GM23338 (cell line): ENCODE measurements around the gene CHCHD10. TPM values are rescaled to one million over a fixed set of nuclear protein-coding genes. Genes with fewer than 3 reads are reported as not detected.

ENCODE experiments used
- ATAC-seq: fragments of 200-7000 bp; cut with Tn5 transposase; 3 replicates; pipeline ENCODE4 v1.9.1; 2020
- DNase-seq: peaks from one replicate; pipeline ENCODE4 v3.0.0-alpha.2; 2015; ENCODE audit warnings: low spot score
- H2AFZ ChIP-seq: fragments of 200-600 bp; sonication (generic); 2 replicates; pipeline ENCODE4 v1.8.0; 2016; ENCODE audit warnings: antibody characterized with exemption, mild to moderate bottlenecking, moderate library complexity
- H3F3A ChIP-seq: fragments of 200-600 bp; sonication (generic); replicated peaks from 2 replicates; pipeline ENCODE4 v1.8.0; 2017; ENCODE audit warnings: antibody characterized with exemption, mixed run types, low read depth
- H3K27ac ChIP-seq: fragments of 200-600 bp; sonication (generic); 2 replicates; pipeline ENCODE4 v1.6.1; 2016; ENCODE audit warnings: low read depth
- H3K27me3 ChIP-seq: fragments of 200-600 bp; sonication (generic); 2 replicates; pipeline ENCODE4 v1.8.0; 2016; ENCODE audit warnings: mild to moderate bottlenecking, mixed run types, moderate library complexity; ENCODE audit not compliant: insufficient read depth
- H3K36me3 ChIP-seq: fragments of 200-600 bp; sonication (generic); 2 replicates; pipeline ENCODE4 v1.8.0; 2016; ENCODE audit warnings: mild to moderate bottlenecking; ENCODE audit not compliant: insufficient read depth
- H3K4me1 ChIP-seq: fragments of 200-600 bp; sonication (generic); 2 replicates; pipeline ENCODE4 v1.8.0; 2016; ENCODE audit warnings: mild to moderate bottlenecking, moderate library complexity; ENCODE audit not compliant: insufficient read depth
- H3K4me2 ChIP-seq: fragments of 200-600 bp; sonication (generic); 2 replicates; pipeline ENCODE4 v1.7.1; 2017; ENCODE audit warnings: mixed run types
- H3K4me3 ChIP-seq: fragments of 200-600 bp; sonication (generic); 2 replicates; pipeline ENCODE4 v1.6.1; 2016; ENCODE audit warnings: mixed run types
- H3K79me2 ChIP-seq: fragments of 200-600 bp; sonication (generic); replicated peaks from 2 replicates; pipeline ENCODE4 v1.8.0; 2017; ENCODE audit warnings: mild to moderate bottlenecking; ENCODE audit not compliant: insufficient read depth
- H3K9me2 ChIP-seq: fragments of 200-600 bp; sonication (generic); 2 replicates; pipeline ENCODE4 v1.8.0; 2017; ENCODE audit not compliant: insufficient read depth
- H4K20me1 ChIP-seq: fragments of 200-600 bp; sonication (generic); replicated peaks from 2 replicates; pipeline ENCODE4 v1.8.0; 2017; ENCODE audit warnings: mild to moderate bottlenecking; ENCODE audit not compliant: insufficient read depth
- H3K27ac Mint-ChIP-seq: 2 replicates; pipeline ENCODE4 v1.8.0; 2020; ENCODE audit warnings: inconsistent platforms, mild to moderate bottlenecking, moderate library complexity, mixed read lengths
- H3K27me3 Mint-ChIP-seq: 3 replicates; pipeline ENCODE4 v1.8.0; 2022; ENCODE audit warnings: low read depth, mild to moderate bottlenecking, moderate library complexity, mixed read lengths, inconsistent platforms; ENCODE audit not compliant: insufficient read depth, poor library complexity
- H3K36me3 Mint-ChIP-seq: 3 replicates; pipeline ENCODE4 v1.8.0; 2021; ENCODE audit warnings: low read depth, mild to moderate bottlenecking, inconsistent platforms, moderate library complexity, mixed read lengths
- H3K4me1 Mint-ChIP-seq: 3 replicates; pipeline ENCODE4 v1.8.0; 2020; ENCODE audit warnings: mild to moderate bottlenecking, inconsistent platforms, mixed read lengths
- H3K4me3 Mint-ChIP-seq: 3 replicates; pipeline ENCODE4 v1.8.0; 2021; ENCODE audit warnings: moderate library complexity, mild to moderate bottlenecking, inconsistent platforms, mixed read lengths
- H3K9me3 Mint-ChIP-seq: 3 replicates; pipeline ENCODE4 v1.8.0; 2020; ENCODE audit warnings: moderate library complexity, mild to moderate bottlenecking, inconsistent platforms, mixed read lengths
- EZH2 ChIP-seq: fragments of 200-600 bp; sonication (generic); IDR thresholded peaks from one replicate; pipeline ENCODE4 v1.8.0; 2017; ENCODE audit warnings: antibody characterized with exemption, mild to moderate bottlenecking, low read depth; ENCODE audit not compliant: unreplicated experiment
- ZNF331 ChIP-seq: fragments of 250-450 bp; sonication (Bioruptor Pico); IDR thresholded peaks from 2 replicates; pipeline ENCODE4 v1.5.0; 2020; ENCODE audit warnings: low read depth, mild to moderate bottlenecking, moderate library complexity
- polyA plus RNA-seq: library from polyadenylated mRNA; unstranded; fragments of >200 nt; fragmentation: Nextera tagmentation; extraction: Ambion mirVana; gene quantifications from 2 replicates; pipeline ENCODE4 v1.2.1, GENCODE V29; 2016
- total RNA-seq: library from RNA; depleted of rRNA; stranded (reverse); fragments of >200 nt; shearing (Covaris generic); gene quantifications from 2 replicates; pipeline ENCODE4 v1.2.3, GENCODE V29; 2014
- TF ChIP-seq, protein P1 (sequence below), 2 experiments: fragments of 200-600 bp in 1 of 2; sonication (generic) in 1 of 2; conservative IDR thresholded peaks; 2 replicates each; pipeline versions ENCODE4 v1.5.1 to v1.6.1; 2016 to 2017; ENCODE audit warnings: antibody characterized with exemption in 2 of 2, low read depth in 2 of 2, mild to moderate bottlenecking in 2 of 2, moderate library complexity in 1 of 2
- TF ChIP-seq, protein P2 (sequence below): fragments of 250-450 bp; sonication (Bioruptor Pico); IDR thresholded peaks from 2 replicates; pipeline ENCODE4 v1.5.0; 2020; ENCODE audit warnings: mild to moderate bottlenecking, moderate library complexity

CHCHD10 gene
- total and polyA plus RNA-seq, 2 experiments from 2014 or later, result 11.4 to 101 TPM

DNA sequence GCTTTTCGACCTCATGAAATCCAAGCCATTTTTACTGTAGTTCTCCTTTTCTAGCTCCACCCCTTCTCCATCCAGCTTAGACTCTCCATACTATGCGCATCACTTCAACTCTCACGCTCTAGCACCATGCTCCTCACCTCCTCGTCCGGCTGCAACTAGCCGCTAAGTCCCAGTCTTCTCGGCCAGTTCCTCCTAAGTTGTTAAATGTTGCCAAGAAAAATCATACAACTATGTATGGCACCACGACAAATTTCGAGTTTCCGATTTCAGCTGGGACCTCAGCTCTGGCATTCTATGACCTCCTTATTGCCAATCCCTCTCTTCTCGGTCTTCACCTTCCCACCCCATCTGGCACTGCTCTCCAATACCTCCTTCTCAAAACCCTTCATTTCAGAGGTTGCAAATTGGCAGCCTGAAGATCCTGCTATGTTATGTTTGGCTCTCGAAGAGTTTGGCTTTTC, 17.9 kb downstream of the CHCHD10 start:
- peaks cover 20% of the 10 kb centered on the region for H3K27me3 Mint-ChIP-seq
- TF ChIP-seq, protein P1, sequence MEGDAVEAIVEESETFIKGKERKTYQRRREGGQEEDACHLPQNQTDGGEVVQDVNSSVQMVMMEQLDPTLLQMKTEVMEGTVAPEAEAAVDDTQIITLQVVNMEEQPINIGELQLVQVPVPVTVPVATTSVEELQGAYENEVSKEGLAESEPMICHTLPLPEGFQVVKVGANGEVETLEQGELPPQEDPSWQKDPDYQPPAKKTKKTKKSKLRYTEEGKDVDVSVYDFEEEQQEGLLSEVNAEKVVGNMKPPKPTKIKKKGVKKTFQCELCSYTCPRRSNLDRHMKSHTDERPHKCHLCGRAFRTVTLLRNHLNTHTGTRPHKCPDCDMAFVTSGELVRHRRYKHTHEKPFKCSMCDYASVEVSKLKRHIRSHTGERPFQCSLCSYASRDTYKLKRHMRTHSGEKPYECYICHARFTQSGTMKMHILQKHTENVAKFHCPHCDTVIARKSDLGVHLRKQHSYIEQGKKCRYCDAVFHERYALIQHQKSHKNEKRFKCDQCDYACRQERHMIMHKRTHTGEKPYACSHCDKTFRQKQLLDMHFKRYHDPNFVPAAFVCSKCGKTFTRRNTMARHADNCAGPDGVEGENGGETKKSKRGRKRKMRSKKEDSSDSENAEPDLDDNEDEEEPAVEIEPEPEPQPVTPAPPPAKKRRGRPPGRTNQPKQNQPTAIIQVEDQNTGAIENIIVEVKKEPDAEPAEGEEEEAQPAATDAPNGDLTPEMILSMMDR (conservative IDR thresholded peaks at IDR 0.05; ENCODE audit: low read depth in 2 of 2), result no peak
- TF ChIP-seq EZH2 (no peak), ZNF331 (CRISPR knock-in tag) (no peak)
- TF ChIP-seq, protein P2, sequence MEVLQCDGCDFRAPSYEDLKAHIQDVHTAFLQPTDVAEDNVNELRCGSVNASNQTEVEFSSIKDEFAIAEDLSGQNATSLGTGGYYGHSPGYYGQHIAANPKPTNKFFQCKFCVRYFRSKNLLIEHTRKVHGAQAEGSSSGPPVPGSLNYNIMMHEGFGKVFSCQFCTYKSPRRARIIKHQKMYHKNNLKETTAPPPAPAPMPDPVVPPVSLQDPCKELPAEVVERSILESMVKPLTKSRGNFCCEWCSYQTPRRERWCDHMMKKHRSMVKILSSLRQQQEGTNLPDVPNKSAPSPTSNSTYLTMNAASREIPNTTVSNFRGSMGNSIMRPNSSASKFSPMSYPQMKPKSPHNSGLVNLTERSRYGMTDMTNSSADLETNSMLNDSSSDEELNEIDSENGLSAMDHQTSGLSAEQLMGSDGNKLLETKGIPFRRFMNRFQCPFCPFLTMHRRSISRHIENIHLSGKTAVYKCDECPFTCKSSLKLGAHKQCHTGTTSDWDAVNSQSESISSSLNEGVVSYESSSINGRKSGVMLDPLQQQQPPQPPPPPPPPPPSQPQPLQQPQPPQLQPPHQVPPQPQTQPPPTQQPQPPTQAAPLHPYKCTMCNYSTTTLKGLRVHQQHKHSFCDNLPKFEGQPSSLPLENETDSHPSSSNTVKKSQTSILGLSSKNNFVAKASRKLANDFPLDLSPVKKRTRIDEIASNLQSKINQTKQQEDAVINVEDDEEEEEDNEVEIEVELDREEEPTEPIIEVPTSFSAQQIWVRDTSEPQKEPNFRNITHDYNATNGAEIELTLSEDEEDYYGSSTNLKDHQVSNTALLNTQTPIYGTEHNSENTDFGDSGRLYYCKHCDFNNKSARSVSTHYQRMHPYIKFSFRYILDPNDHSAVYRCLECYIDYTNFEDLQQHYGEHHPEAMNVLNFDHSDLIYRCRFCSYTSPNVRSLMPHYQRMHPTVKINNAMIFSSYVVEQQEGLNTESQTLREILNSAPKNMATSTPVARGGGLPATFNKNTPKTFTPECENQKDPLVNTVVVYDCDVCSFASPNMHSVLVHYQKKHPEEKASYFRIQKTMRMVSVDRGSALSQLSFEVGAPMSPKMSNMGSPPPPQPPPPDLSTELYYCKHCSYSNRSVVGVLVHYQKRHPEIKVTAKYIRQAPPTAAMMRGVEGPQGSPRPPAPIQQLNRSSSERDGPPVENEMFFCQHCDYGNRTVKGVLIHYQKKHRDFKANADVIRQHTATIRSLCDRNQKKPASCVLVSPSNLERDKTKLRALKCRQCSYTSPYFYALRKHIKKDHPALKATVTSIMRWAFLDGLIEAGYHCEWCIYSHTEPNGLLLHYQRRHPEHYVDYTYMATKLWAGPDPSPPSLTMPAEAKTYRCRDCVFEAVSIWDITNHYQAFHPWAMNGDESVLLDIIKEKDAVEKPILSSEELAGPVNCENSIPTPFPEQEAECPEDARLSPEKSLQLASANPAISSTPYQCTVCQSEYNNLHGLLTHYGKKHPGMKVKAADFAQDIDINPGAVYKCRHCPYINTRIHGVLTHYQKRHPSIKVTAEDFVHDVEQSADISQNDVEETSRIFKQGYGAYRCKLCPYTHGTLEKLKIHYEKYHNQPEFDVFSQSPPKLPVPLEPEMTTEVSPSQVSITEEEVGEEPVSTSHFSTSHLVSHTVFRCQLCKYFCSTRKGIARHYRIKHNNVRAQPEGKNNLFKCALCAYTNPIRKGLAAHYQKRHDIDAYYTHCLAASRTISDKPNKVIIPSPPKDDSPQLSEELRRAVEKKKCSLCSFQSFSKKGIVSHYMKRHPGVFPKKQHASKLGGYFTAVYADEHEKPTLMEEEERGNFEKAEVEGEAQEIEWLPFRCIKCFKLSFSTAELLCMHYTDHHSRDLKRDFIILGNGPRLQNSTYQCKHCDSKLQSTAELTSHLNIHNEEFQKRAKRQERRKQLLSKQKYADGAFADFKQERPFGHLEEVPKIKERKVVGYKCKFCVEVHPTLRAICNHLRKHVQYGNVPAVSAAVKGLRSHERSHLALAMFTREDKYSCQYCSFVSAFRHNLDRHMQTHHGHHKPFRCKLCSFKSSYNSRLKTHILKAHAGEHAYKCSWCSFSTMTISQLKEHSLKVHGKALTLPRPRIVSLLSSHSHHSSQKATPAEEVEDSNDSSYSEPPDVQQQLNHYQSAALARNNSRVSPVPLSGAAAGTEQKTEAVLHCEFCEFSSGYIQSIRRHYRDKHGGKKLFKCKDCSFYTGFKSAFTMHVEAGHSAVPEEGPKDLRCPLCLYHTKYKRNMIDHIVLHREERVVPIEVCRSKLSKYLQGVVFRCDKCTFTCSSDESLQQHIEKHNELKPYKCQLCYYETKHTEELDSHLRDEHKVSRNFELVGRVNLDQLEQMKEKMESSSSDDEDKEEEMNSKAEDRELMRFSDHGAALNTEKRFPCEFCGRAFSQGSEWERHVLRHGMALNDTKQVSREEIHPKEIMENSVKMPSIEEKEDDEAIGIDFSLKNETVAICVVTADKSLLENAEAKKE (CRISPR knock-in tag), result no peak
- no peak for DNase-seq
- Histone ChIP-seq H3K27ac (no peak overlapping the region), H3K9me2 (no peaks in the 10 kb centered on the region), H3K4me2 (peak overlapping the region; percentile 95), H3K27me3 (no peaks in the 10 kb centered on the region), H2AFZ (no peak overlapping the region), H3K4me1 (peaks cover 10% of the 10 kb centered on the region), H3K79me2 (no peaks in the 10 kb centered on the region; the same call in 1 of the 2 replicates), H3K4me3 (peak overlapping the region; percentile 91), H3F3A (0 out of 2 replicates have a peak, but pooled peaks cover 5% of the 10 kb centered on the region), H3K36me3 (no peaks in the 10 kb centered on the region), H4K20me1 (no peaks in the 10 kb centered on the region)
- H3K27ac Mint-ChIP-seq, result no peak overlapping the region
- ATAC-seq, result no peak
- H3K4me1 Mint-ChIP-seq, result peaks cover 29% of the 10 kb centered on the region
- peak overlapping the region; percentile 80 for H3K4me3 Mint-ChIP-seq
- H3K36me3 Mint-ChIP-seq, result peaks cover 7% of the 10 kb centered on the region
- H3K9me3 Mint-ChIP-seq, result no peaks in the 10 kb centered on the region
